ENCODE results near the gene IQSEC2. TPM values are rescaled to one million over a fixed set of nuclear protein-coding genes. Genes with fewer than 3 reads are reported as not detected.

IQSEC2 gene
- total RNA-seq, 1 experiment from 2014 or later, result 20.7 TPM

DNA sequence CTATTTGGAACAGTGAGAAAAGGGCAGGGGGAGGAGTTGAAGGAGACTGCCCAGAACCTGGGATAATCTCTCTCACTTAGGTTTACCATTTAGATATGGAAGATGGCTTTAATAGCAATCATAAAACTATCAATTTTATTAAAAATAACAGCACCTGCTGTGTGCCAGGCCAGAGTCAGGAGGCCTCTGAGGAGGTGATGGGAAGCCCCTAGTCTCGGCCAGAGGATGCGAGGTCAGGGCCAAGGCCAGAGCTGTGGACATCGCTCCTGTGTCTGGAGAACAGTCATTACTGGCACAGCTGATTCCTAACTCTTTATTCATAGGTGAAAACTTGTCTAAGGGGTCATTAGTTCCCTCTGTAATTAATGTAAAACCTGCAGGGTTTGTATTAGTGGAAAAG is 4.2 kb upstream of the IQSEC2 start (continued):
- TF ChIP-seq SRF (IDR thresholded peaks at IDR 0.05; ENCODE audit: low read depth) (no peak), ATF3 (IDR thresholded peaks at IDR 0.05) (no peak), FOSL1 (IDR thresholded peaks at IDR 0.05; ENCODE audit: low read depth) (no peak)

GRCh38 chrX:53284684-53285447 is 3.5 kb upstream of the IQSEC2 start:
- DNase-seq (ENCODE audit: low read depth, low spot score), result no peak
- Histone ChIP-seq H3K4me3 (replicated peaks in 1 of 2; ENCODE audit: low read depth in 1 of 2, low read length in 2 of 2) (no peak overlapping the region), H3K79me2 (ENCODE audit: insufficient read depth, low read length) (0 out of 2 replicates have a peak, but pooled peaks cover 3% of the 10 kb centered on the region), H3K36me3 (ENCODE audit: control insufficient read depth in 1 of 2, insufficient read depth in 2 of 2, low read length in 2 of 2) (no peaks in the 10 kb centered on the region), H3K4me1 (ENCODE audit: control insufficient read depth in 1 of 2, insufficient read depth in 2 of 2, low read length in 2 of 2) (peaks cover 36 to 50% of the 10 kb centered on the region in 2 experiments), H2AFZ (ENCODE audit: low read depth, low read length, poor library complexity, severe bottlenecking) (no peak overlapping the region), H3K9me3 (ENCODE audit: control insufficient read depth in 1 of 2, insufficient read depth in 1 of 2, low read depth in 1 of 2, low read length in 2 of 2) (no peaks in the 10 kb centered on the region), H3K27ac (ENCODE audit: low read depth, low read length) (no peak overlapping the region), H4K20me1 (ENCODE audit: insufficient read depth) (no peaks in the 10 kb centered on the region), H3K9me2 (ENCODE audit: insufficient read depth) (no peaks in the 10 kb centered on the region), H3K9ac (ENCODE audit: low read length) (no peak overlapping the region), H3K4me2 (ENCODE audit: low read length) (no peak overlapping the region), H3K27me3 (ENCODE audit: insufficient read depth, low read length) (no peaks in the 10 kb centered on the region)
- intact Hi-C loops (cut with micrococcal nuclease), result no loop called here
- POLR2A ChIA-PET, result no interaction called here
- peak; percentile 59 for ATAC-seq
- RAD21 ChIA-PET (ENCODE audit: low non-redundant PET in 1 of 2, low total read pairs in 2 of 2, uncharacterized antibody in 2 of 2, unreplicated experiment in 2 of 2), result no interaction called here
- TF ChIP-seq ATF3 (IDR thresholded peaks at IDR 0.05), result no peak
- TF ChIP-seq, protein P1, sequence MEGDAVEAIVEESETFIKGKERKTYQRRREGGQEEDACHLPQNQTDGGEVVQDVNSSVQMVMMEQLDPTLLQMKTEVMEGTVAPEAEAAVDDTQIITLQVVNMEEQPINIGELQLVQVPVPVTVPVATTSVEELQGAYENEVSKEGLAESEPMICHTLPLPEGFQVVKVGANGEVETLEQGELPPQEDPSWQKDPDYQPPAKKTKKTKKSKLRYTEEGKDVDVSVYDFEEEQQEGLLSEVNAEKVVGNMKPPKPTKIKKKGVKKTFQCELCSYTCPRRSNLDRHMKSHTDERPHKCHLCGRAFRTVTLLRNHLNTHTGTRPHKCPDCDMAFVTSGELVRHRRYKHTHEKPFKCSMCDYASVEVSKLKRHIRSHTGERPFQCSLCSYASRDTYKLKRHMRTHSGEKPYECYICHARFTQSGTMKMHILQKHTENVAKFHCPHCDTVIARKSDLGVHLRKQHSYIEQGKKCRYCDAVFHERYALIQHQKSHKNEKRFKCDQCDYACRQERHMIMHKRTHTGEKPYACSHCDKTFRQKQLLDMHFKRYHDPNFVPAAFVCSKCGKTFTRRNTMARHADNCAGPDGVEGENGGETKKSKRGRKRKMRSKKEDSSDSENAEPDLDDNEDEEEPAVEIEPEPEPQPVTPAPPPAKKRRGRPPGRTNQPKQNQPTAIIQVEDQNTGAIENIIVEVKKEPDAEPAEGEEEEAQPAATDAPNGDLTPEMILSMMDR (IDR thresholded peaks at IDR 0.05 in 2 of 3, conservative IDR thresholded peaks at IDR 0.05 in 1 of 3; ENCODE audit: borderline replicate concordance in 1 of 3, insufficient read depth in 1 of 3, low read depth in 2 of 3, low read length in 2 of 3), result peak in 2 of 3 experiments; percentile 73 to 79; a peak in 4 of 6 replicates
- BruUV-seq (replicated peaks), result no TSS peak
- CTCF ChIA-PET, result interaction anchor here (1.0 to 3.3 kb wide), 2 partner anchors 9 to 10 kb away, joined by 4 to 10 read pairs; no protein-coding TSS in a partner anchor

Data from HCT116 (cell line).